Panc1 (cell line): Measurements from ENCODE around the gene ZBED1. TPM values are rescaled to one million over a fixed set of nuclear protein-coding genes. Genes with fewer than 3 reads are reported as not detected.
A peak's percentile ranks its signal among the peaks of the same experiment; 100 is the strongest.

Experiments
- ATAC-seq: fragments of 200-7000 bp; cut with Tn5 transposase; 2 replicates; pipeline ENCODE4 v1.9.1; 2020; ENCODE audit warnings: mild to moderate bottlenecking, moderate library complexity
- Bru-seq: library from RNA; stranded (reverse); fragments of 400-500 nt; gene quantifications from one replicate; lab custom pipeline; 2021; lab: Mats Ljungman, UMichigan
- BruChase-seq, 2 experiments: library from RNA; stranded (reverse); fragments of 400-500 nt; gene quantifications; one replicate each; lab custom pipeline; 2021; lab: Mats Ljungman, UMichigan
- BruUV-seq: library from RNA; stranded (reverse); fragments of 400-500 nt; replicated peaks from 2 replicates; lab custom pipeline; 2021; lab: Mats Ljungman, UMichigan
- CTCF ChIA-PET: fragments of 300-600 bp; sonication (Branson Sonifier 250); formaldehyde crosslinking; loops from one replicate; lab custom pipeline; 2022; ENCODE audit warnings: antibody characterized with exemption; lab: Charles Lee
- POLR2A ChIA-PET: fragments of 300-600 bp; sonication (Branson Sonifier 250); formaldehyde crosslinking; loops from one replicate; lab custom pipeline; 2022; ENCODE audit warnings: antibody characterized with exemption; lab: Charles Lee
- DNase-seq: peaks from one replicate; pipeline ENCODE4 v3.0.0-alpha.2; 2010; ENCODE audit warnings: low read depth, low spot score
- H3K27ac ChIP-seq: 2 replicates; pipeline ENCODE4 v1.5.1; 2011; ENCODE audit warnings: mild to moderate bottlenecking, low read length, inconsistent platforms
- H3K27me3 ChIP-seq: fragments of 200-500 bp; sonication (Bioruptor generic); 2 replicates; pipeline ENCODE4 v1.6.0; 2014; ENCODE audit warnings: low read length, inconsistent platforms; ENCODE audit not compliant: control insufficient read depth, insufficient read depth
- H3K36me3 ChIP-seq: fragments of 200-500 bp; sonication (Bioruptor generic); 2 replicates; pipeline ENCODE4 v1.5.1; 2014; ENCODE audit warnings: inconsistent platforms, mild to moderate bottlenecking, low read length, moderate library complexity; ENCODE audit not compliant: control insufficient read depth, insufficient read depth
- H3K4me1 ChIP-seq: 2 replicates; pipeline ENCODE4 v1.5.1; 2011; ENCODE audit warnings: inconsistent platforms, mild to moderate bottlenecking, low read length, moderate library complexity; ENCODE audit not compliant: control insufficient read depth, insufficient read depth
- H3K4me3 ChIP-seq, 2 experiments: 2 replicates each; pipeline ENCODE4 v1.5.1; 2011 to 2012; ENCODE audit warnings: low read depth in 2 of 2, low read length in 2 of 2, mild to moderate bottlenecking in 2 of 2, inconsistent platforms in 1 of 2, moderate library complexity in 1 of 2
- H3K9me3 ChIP-seq: fragments of 200-500 bp; sonication (Bioruptor generic); 2 replicates; pipeline ENCODE4 v1.5.1; 2014; ENCODE audit warnings: low read depth, mild to moderate bottlenecking, inconsistent platforms, low read length, moderate library complexity; ENCODE audit not compliant: control insufficient read depth, insufficient read depth
- CTCF ChIP-seq: fragments of 450-650 bp; IDR thresholded peaks from 2 replicates; pipeline ENCODE4 v1.5.1; 2017; ENCODE audit warnings: mild to moderate bottlenecking
- POLR2AphosphoS5 ChIP-seq: IDR thresholded peaks from 2 replicates; pipeline ENCODE4 v1.6.1; 2012; ENCODE audit warnings: mild to moderate bottlenecking, low read depth, low read length, moderate library complexity
- REST ChIP-seq, 2 experiments: IDR thresholded peaks; 2 replicates each; pipeline ENCODE4 v1.6.1; 2011 to 2012; ENCODE audit warnings: low read depth in 2 of 2, control low read depth in 1 of 2, low read length in 1 of 2, mild to moderate bottlenecking in 1 of 2, moderate library complexity in 1 of 2; ENCODE audit not compliant: insufficient read depth in 1 of 2
- SIN3A ChIP-seq: IDR thresholded peaks from 2 replicates; pipeline ENCODE4 v1.6.1; 2012; ENCODE audit warnings: low read depth, mild to moderate bottlenecking, low read length, moderate library complexity, borderline replicate concordance; ENCODE audit not compliant: insufficient read depth
- TCF7L2 ChIP-seq: IDR thresholded peaks from 2 replicates; pipeline ENCODE4 v1.6.1; 2011; ENCODE audit warnings: mild to moderate bottlenecking, low read depth, low read length, inconsistent platforms
- in situ Hi-C: cut with HindIII; loops from 2 replicates; pipeline ENCODE4 v1.10.0; 2016; ENCODE audit warnings: low sequenced_read_pairs, low pct_unique_long_range_greater_than_20kb
- intact Hi-C: fragments of 100-400 bp; cut with micrococcal nuclease; formaldehyde crosslinking; loops from one replicate; pipeline ENCODE4 v1.10.0; 2022; ENCODE audit not compliant: unreplicated experiment
- long read RNA-seq: library from polyadenylated mRNA; unstranded; transcript quantifications from one replicate; pipeline ENCODE4 v2.0.0, GENCODE V29; 2021; ENCODE audit not compliant: unreplicated experiment
- polyA plus RNA-seq: library from polyadenylated mRNA; unstranded; fragments of >200 nt; gene quantifications from one replicate; pipeline ENCODE4 v1.2.1, GENCODE V29; 2012; ENCODE audit warnings: missing spikeins; ENCODE audit not compliant: insufficient read length
- total RNA-seq: library from RNA; stranded (reverse); gene quantifications from one replicate; pipeline ENCODE4 v1.2.1, GENCODE V29; 2021; ENCODE audit not compliant: unreplicated experiment

The ZBED1 gene
- total RNA-seq (23.9 TPM), Bru-seq, nascent RNA (percentile 72 among the genes with signal in this experiment), BruChase-seq, experiment 1, labeled RNA remaining after a 2-hour chase (percentile 92 among the genes with signal in this experiment), BruChase-seq, experiment 2, labeled RNA remaining after a 6-hour chase (percentile 93 among the genes with signal in this experiment)
- 19.1 TPM for polyA plus RNA-seq
- long read RNA-seq, full-length matches to known transcripts = 50 of 82 reads
- long read RNA-seq, partial matches to known transcripts = 0 of 82 reads
- long read RNA-seq, other reads (novel, unspliced or antisense) = 32 of 82 reads

DNA sequence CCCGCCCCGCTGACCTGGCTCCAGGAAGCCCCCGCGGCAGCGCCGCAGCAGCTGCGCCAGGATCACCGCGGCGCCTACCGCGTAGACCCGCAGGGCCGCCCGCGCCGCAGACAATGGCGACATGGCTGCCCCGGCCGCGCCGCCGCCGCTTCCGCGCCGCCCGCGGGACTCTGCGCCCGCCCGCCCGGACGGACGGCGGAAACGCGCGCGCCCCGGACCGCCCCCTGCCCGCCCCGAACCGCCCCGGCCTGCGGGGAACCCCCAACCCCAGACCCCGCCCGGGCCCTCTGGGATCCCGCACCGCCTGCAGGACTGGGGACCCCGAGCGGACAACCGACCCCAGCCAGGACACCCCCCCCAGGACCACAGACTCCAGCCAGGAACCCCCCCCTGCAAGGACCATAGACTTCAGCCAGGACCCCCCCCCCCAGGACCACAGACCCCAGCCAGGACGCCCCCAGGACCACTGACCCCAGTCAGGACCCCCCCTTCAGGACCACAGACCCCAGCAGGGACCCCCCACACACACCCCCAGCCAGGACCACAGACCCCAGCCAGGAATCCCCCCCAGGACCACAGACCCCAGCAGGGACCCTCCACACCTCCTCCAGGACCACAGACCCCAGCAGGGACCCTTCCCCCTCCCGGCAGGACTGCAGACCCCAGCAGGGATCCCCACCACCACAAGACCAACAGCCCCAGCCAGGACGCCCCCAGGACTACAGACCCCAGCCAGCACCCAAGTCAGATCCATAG, at the start of gene ZBED1, which contains the start of gene DHRSX:
Gene ZBED1, minus strand, starts transcription at position 174 of the 756 bp plus-strand sequence. CDS start 10,257 bp downstream, outside the sequence.
Gene DHRSX, minus strand, starts transcription at position 174 of the 756 bp plus-strand sequence. Its CDS starts 51 bp downstream, at position 123.
- TF ChIP-seq POLR2AphosphoS5 = no peak
- TF ChIP-seq TCF7L2 = no peak
- no peak for TF ChIP-seq SIN3A
- TF ChIP-seq CTCF = no peak
- no peak for TF ChIP-seq REST (IDR thresholded peaks at IDR 0.05; ENCODE audit: insufficient read depth in 1 of 2, low read depth in 2 of 2, low read length in 1 of 2)
- Histone ChIP-seq H3K27ac (peak within 1 kb of the TSS; percentile 74), H3K36me3 (no peaks in the 10 kb centered on the region), H3K4me3 (peak within 1 kb of the TSS; percentile 56 to 61), H3K9me3 (no peaks in the 10 kb centered on the region), H3K4me1 (peaks cover 4% of the 10 kb centered on the region; the same call in 1 of the 2 replicates), H3K27me3 (no peaks in the 10 kb centered on the region)
- no TSS peak for BruUV-seq
- DNase-seq (no peak), ATAC-seq (peak; percentile 72)
- intact Hi-C loops (no loop called here), in situ Hi-C loops (no loop called here)
- ChIA-PET CTCF (no interaction called here), POLR2A (no interaction called here)

DNA sequence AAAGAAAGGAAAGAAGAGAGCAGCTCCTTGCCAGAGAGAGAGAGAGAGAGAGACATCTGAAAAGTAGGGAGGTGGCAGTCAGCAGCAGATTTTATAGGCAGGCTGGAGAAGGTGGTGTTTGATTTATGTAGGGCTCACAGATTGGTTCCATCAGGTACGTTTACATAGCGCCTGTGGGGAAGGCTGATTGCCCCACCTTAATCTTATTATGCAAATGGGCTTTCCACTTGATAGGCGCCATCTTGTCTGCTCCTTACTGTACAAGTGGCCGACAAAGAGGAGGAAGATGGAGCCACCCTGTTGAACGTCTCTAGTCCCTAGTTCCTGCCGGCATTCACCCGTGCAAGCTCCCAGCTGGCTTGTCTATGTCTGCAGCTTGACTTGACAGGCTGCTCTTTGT, 49.1 kb upstream of the ZBED1 start:
- TF ChIP-seq REST (IDR thresholded peaks at IDR 0.05; ENCODE audit: insufficient read depth in 1 of 2, low read depth in 2 of 2, low read length in 1 of 2) (no peak), POLR2AphosphoS5 (no peak), CTCF (no peak)
- no TSS peak for BruUV-seq

More for the DNA sequence above, 49.1 kb upstream of the ZBED1 start:
- Histone ChIP-seq H3K4me1 (no peaks in the 10 kb centered on the region), H3K27ac (no peak overlapping the region), H3K9me3 (no peaks in the 10 kb centered on the region), H3K4me3 (no peak overlapping the region), H3K36me3 (no peaks in the 10 kb centered on the region), H3K27me3 (no peaks in the 10 kb centered on the region)
- intact Hi-C loops (no loop called here), in situ Hi-C loops (no loop called here)
- POLR2A ChIA-PET = no interaction called here
- no peak for DNase-seq
- CTCF ChIA-PET = no interaction called here
- no peak for ATAC-seq
